K562 (cell line): Measurements from ENCODE around the gene CACNG3. TPM values are rescaled to one million over a fixed set of nuclear protein-coding genes. Genes with fewer than 3 reads are reported as not detected.

Experiments used
- GTF2F1 ChIP-seq: IDR thresholded peaks from 2 replicates; pipeline ENCODE4 v1.6.1; 2011; ENCODE audit warnings: low read depth, low read length, improper control_type of control experiment
- MAZ ChIP-seq, 2 experiments: fragments of 450-650 bp in 1 of 2; sonication (generic) in 1 of 2; formaldehyde crosslinking; IDR thresholded peaks in 1 of 2; conservative IDR thresholded peaks in 1 of 2; 2 replicates each; pipeline versions ENCODE4 v1.4.0 to v1.5.0; 2020; ENCODE audit warnings: mild to moderate bottlenecking in 1 of 2, missing genetic modification reagents in 1 of 2
- NFE2L1 ChIP-seq: fragments of 450-650 bp; IDR thresholded peaks from 2 replicates; pipeline ENCODE4 v1.6.1; 2016; ENCODE audit warnings: missing genetic modification characterization, low read depth, mild to moderate bottlenecking, missing compliant biosample characterization, moderate library complexity, borderline replicate concordance
- REST ChIP-seq, 2 experiments: fragments of 450-650 bp; formaldehyde crosslinking in 1 of 2; IDR thresholded peaks; 2 replicates each; pipeline versions ENCODE4 v1.4.0 to v1.6.1; 2014 to 2020; ENCODE audit warnings: mild to moderate bottlenecking in 2 of 2, borderline replicate concordance in 1 of 2, low read depth in 1 of 2
- ZNF644 ChIP-seq: fragments of 200-800 bp; sonication (Bioruptor generic); IDR thresholded peaks from 2 replicates; pipeline ENCODE4 v1.6.1; 2016; ENCODE audit warnings: low read depth, missing genetic modification characterization, missing compliant biosample characterization
- polyA plus RNA-seq, 8 experiments: library from polyadenylated mRNA; depleted of rRNA in 4 of 8; stranded (reverse) in 5 of 8; unstranded in 3 of 8; fragments of >200 nt; fragmentation: Nextera tagmentation in 2 of 8; fragmentation: Illumina TruSeq in 1 of 8; extraction: Ambion mirVana in 2 of 8; extraction: Trizol in 1 of 8; gene quantifications; 2 replicates each; pipeline versions ENCODE4 v1.2.1 to v1.2.3, GENCODE V29; 2011 to 2014; ENCODE audit warnings: inconsistent platforms in 1 of 8, missing spikeins in 1 of 8
- total RNA-seq, 7 experiments: library from RNA; depleted of rRNA in 6 of 7; stranded (reverse); fragments of >200 nt in 6 of 7; fragmentation: Illumina TruSeq in 2 of 7; extraction: Trizol in 2 of 7; gene quantifications; 2 replicates each; pipeline versions ENCODE4 v1.2.1 to v1.2.3, GENCODE V29; 2011 to 2021; ENCODE audit warnings: low replicate concordance in 1 of 7

Gene CACNG3
- total and polyA plus RNA-seq, 9 of the 15 experiments (the other 6 are each of a cell fraction or from before 2014, with no cell fraction given), result not detected

- peak; percentile 73 for TF ChIP-seq REST (IDR thresholded peaks at IDR 0.05; ENCODE audit: borderline replicate concordance)
- TF ChIP-seq REST (CRISPR knock-in tag; IDR thresholded peaks at IDR 0.05; ENCODE audit: low read depth), result no peak
- TF ChIP-seq GTF2F1, result no peak
- TF ChIP-seq ZNF644 (tag), result no peak
- no peak for TF ChIP-seq NFE2L1 (tag)
- no peak for TF ChIP-seq MAZ (CRISPR knock-in tag; conservative IDR thresholded peaks at IDR 0.05 in 1 of 2, IDR thresholded peaks at IDR 0.05 in 1 of 2)
- TF ChIP-seq, all 486 proteins: peak for 9
These were observed 2.9 kb upstream of the CACNG3 start (continued) for GRCh38 chr16:24253192-24253591.
